Astrocyte of the spinal cord (primary cell): Measurements from ENCODE around the gene SCD5.

Experiments
- DNase-seq: peaks from one replicate; pipeline ENCODE4 v3.0.0; 2011; ENCODE audit warnings: low read depth, low spot score
- H3K4me3 ChIP-seq: 2 replicates; pipeline ENCODE4 v1.5.1; 2011; ENCODE audit warnings: low read depth, mild to moderate bottlenecking, low read length, moderate library complexity
- in situ Hi-C: cut with HindIII; loops from 2 replicates; pipeline ENCODE4 v1.10.0; 2017; ENCODE audit warnings: low sequenced_read_pairs
- TF ChIP-seq, protein P1 (sequence below): IDR thresholded peaks from 2 replicates; pipeline ENCODE4 v1.5.1; 2012; ENCODE audit warnings: low read depth, mild to moderate bottlenecking, low read length, inconsistent platforms

Gene SCD5

DNA sequence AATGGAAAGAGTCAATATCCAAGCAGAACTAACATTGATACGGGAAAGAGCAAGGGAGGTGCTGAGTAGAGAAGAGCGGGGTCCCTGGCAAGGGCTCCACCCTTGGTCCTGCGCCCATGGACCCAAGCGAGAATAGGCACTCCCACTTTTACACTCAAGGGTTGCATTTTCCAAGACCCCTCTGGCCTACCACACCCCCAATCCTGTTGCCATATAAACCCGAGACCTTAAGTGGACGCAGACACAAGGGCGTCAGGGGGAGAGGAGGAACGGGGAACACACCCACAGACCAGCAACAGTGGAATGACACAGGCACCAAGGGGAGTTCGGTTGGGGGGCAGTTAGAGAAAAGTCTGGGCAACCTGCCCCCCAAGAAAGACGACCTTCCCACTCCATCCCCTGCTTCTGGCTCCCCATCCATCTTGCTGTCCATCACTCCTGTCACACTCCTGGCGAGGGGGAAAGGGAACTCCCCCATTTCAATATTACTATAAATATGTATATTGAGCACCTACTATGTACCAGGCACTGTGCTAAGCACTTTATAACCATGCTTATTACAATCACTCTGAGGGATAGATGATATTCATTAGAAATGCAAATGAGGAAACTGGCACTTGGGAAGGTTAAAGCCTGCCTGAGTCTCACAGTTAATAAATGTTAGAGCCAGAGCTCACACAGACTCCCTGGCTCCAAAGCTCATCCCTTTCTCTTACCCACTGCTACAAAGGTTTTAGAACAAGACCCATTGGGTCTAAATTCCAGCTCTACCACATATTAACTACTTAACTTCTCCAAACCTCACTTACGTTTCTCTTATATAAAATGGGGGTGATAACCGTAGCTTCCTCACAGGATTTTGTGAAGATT is 51.7 kb downstream of the SCD5 start:
- TF ChIP-seq, protein P1, sequence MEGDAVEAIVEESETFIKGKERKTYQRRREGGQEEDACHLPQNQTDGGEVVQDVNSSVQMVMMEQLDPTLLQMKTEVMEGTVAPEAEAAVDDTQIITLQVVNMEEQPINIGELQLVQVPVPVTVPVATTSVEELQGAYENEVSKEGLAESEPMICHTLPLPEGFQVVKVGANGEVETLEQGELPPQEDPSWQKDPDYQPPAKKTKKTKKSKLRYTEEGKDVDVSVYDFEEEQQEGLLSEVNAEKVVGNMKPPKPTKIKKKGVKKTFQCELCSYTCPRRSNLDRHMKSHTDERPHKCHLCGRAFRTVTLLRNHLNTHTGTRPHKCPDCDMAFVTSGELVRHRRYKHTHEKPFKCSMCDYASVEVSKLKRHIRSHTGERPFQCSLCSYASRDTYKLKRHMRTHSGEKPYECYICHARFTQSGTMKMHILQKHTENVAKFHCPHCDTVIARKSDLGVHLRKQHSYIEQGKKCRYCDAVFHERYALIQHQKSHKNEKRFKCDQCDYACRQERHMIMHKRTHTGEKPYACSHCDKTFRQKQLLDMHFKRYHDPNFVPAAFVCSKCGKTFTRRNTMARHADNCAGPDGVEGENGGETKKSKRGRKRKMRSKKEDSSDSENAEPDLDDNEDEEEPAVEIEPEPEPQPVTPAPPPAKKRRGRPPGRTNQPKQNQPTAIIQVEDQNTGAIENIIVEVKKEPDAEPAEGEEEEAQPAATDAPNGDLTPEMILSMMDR, result no peak
- no peak overlapping the region for H3K4me3 ChIP-seq
- in situ Hi-C loops, result no loop called here
- DNase-seq, result no peak

- DNase-seq, result peak; percentile 85
- TF ChIP-seq, protein P1, result no peak
- no peak overlapping the region for H3K4me3 ChIP-seq
- in situ Hi-C loops, result no loop called here
These were observed 53.3 kb downstream of the SCD5 start for GRCh38 chr4:82745173-82745842.

DNA sequence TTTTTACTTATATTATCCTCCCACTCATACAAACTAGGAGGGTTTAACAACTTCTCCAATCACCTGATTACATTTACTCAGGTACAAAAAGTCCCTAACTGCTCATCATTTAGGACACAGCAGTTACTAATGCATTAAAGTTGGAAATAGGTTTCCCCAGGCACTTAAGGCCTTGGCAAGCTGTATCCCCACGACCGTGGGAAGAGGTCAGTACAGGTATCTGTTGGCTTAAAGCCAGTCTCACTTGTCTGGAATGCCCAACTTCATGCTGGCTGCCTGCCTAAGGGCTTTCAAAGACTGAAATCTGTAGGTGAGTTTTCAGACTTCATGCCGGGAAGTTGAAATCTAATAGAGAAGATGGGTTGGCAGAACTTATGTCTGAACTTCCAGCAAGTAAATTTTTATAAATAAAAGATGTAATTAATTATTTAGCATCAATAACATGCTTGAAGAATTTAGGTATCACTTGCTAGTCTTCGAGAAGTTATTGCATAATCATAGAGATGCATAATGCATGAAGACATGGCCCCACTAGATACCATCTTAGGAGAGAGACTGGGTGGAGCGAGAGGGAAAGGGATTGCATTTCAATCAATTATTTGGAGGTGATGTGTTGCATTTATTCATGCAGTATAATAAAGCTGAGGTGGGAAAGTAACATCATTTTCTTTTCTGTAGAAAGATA is 54.2 kb downstream of the SCD5 start:
- in situ Hi-C loops, result no loop called here
- no peak overlapping the region for H3K4me3 ChIP-seq
- DNase-seq, result peak; percentile 7
- TF ChIP-seq, protein P1, result no peak

GRCh38 chr4:82741188-82741587 is 57.4 kb downstream of the SCD5 start:
- TF ChIP-seq, protein P1, result no peak
- in situ Hi-C loops, result no loop called here
- no peak for DNase-seq
- no peak overlapping the region for H3K4me3 ChIP-seq

GRCh38 chr4:82739287-82740190 is 59.1 kb downstream of the SCD5 start:
- DNase-seq, result peak; percentile 60
- H3K4me3 ChIP-seq, result no peak overlapping the region
- in situ Hi-C loops, result no loop called here
- TF ChIP-seq, protein P1, result peak; percentile 100

- in situ Hi-C loops, result no loop called here
- no peak for DNase-seq
- TF ChIP-seq, protein P1, result no peak
- no peak overlapping the region for H3K4me3 ChIP-seq
These were observed 61.2 kb downstream of the SCD5 start for GRCh38 chr4:82737354-82737753.
